Chondrocyte (in vitro differentiated cells): ENCODE results near the gene SPPL2B. TPM values are rescaled to one million over a fixed set of nuclear protein-coding genes. Genes with fewer than 3 reads are reported as not detected.

Experiments
- DNase-seq: peaks from one replicate; pipeline ENCODE4 v3.0.0; 2021; ENCODE audit warnings: mixed read lengths, low spot score
- H3K27ac Mint-ChIP-seq: one replicate; pipeline ENCODE4 v1.8.0; 2021; ENCODE audit warnings: mild to moderate bottlenecking, moderate library complexity, mixed read lengths; ENCODE audit not compliant: unreplicated experiment
- H3K27me3 Mint-ChIP-seq: 2 replicates; pipeline ENCODE4 v1.8.0; 2021; ENCODE audit warnings: low read depth, mixed read lengths
- H3K36me3 Mint-ChIP-seq: 2 replicates; pipeline ENCODE4 v1.8.0; 2021; ENCODE audit warnings: low read depth, mixed read lengths
- H3K4me1 Mint-ChIP-seq: 2 replicates; pipeline ENCODE4 v1.8.0; 2021; ENCODE audit warnings: low read depth, mild to moderate bottlenecking, mixed read lengths
- H3K4me3 Mint-ChIP-seq: one replicate; pipeline ENCODE4 v1.8.0; 2021; ENCODE audit warnings: mild to moderate bottlenecking, moderate library complexity, mixed read lengths; ENCODE audit not compliant: unreplicated experiment
- H3K9me3 Mint-ChIP-seq: 2 replicates; pipeline ENCODE4 v1.8.0; 2021; ENCODE audit warnings: low read depth, mixed read lengths
- CTCF ChIP-seq: fragments of 200-600 bp; sonication (generic); IDR thresholded peaks from 2 replicates; pipeline ENCODE4 v1.5.0; 2021; ENCODE audit warnings: antibody characterized with exemption, mild to moderate bottlenecking, moderate library complexity
- total RNA-seq: library from RNA; stranded (reverse); gene quantifications from 3 replicates; pipeline ENCODE4 v1.2.1, GENCODE V29; 2021

The SPPL2B gene
- total RNA-seq, 1 donor from 2014 or later = 48.9 TPM

- Mint-ChIP-seq H3K36me3 (no peaks in the 10 kb centered on the region), H3K9me3 (no peaks in the 10 kb centered on the region), H3K27ac (no peak overlapping the region), H3K4me3 (peak overlapping the region; percentile 2), H3K27me3 (peaks cover 13% of the 10 kb centered on the region), H3K4me1 (peaks cover 8% of the 10 kb centered on the region)
- no peak for TF ChIP-seq CTCF
- DNase-seq = no peak
These were observed 39.4 kb upstream of the SPPL2B start for GRCh38 chr19:2288818-2289713.

DNA sequence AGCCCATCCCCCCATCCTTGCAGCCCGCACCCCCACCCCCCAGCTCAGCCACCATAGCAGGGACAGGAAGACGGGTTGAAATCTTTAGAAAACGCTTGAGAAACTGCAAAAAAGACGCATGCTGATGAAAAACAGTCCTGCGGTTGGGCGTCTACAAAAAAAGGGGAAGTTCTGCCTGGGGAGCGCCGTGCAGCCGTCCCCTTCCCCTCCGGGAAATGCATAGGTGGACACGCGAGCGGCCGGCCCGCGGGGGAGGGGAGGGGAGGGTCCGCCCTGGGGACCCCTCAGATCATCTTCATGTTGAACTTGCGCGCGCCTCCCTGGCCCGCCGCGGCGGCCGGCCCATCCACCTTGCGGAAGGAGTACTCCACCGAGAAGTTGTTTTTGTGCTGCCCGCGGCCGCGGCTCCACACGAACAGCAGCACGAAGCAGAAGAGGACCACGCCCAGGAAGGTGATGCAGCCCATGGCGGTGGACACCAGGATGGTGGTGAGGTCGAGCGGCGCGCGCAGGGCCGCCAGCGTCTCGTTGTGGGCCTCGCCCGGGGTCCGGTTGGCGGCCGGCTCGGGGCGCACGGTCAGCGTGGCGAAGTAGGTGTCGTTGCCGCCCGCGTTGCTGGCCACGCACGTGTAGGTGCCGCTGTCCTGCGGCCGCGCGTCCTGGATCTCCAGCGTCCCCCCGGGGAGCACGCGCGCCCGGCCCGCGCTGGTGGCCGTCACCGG, 38.6 kb upstream of the SPPL2B start:
- Mint-ChIP-seq H3K27me3 (peaks cover 13% of the 10 kb centered on the region), H3K4me3 (peak overlapping the region; percentile 57)

GRCh38 chr19:2290441-2291184, 37.9 kb upstream of the SPPL2B start:
- DNase-seq = no peak
- no peaks in the 10 kb centered on the region for H3K36me3 Mint-ChIP-seq
- H3K27me3 Mint-ChIP-seq = peaks cover 13% of the 10 kb centered on the region
- peaks cover 24% of the 10 kb centered on the region for H3K4me1 Mint-ChIP-seq
- no peaks in the 10 kb centered on the region for H3K9me3 Mint-ChIP-seq
- H3K4me3 Mint-ChIP-seq = peak overlapping the region; percentile 16
- no peak overlapping the region for H3K27ac Mint-ChIP-seq
- no peak for TF ChIP-seq CTCF

More for the DNA sequence above, 38.6 kb upstream of the SPPL2B start:
- Mint-ChIP-seq H3K36me3 (no peaks in the 10 kb centered on the region), H3K9me3 (no peaks in the 10 kb centered on the region), H3K27ac (no peak overlapping the region), H3K4me1 (peaks cover 17% of the 10 kb centered on the region)
- TF ChIP-seq CTCF = no peak
- DNase-seq = no peak

DNA sequence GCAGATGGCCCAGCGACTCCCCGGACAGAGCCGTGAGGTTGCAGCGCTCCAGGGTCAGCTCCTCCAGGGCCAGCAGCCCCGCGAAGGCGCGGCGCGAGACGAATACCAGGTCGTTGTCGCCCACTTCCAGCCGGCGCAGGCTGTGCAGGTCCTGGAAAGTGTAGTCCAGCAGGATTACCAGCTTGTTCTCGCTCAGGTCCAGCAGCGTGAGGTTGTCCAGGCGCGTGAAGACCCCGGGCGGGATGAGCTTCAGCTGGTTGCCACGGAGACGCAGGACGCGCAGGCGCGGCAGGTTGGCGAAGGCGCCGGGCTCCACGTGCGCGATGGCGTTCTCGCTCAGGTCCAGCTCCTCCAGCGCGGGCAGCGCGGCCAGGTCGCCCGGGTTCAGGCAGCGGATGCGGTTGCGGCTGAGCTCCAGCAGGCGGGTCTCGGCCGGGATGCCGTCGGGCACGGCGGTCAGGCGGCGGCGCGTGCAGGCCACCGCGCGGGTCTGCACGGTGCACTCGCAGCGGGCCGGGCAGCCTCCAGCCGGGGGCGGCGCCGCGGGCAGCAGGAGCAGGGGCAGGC, 37.2 kb upstream of the SPPL2B start:
- Mint-ChIP-seq H3K4me3 (peak overlapping the region; percentile 16), H3K4me1 (peaks cover 25% of the 10 kb centered on the region), H3K36me3 (no peaks in the 10 kb centered on the region), H3K27ac (no peak overlapping the region), H3K27me3 (peaks cover 13% of the 10 kb centered on the region), H3K9me3 (no peaks in the 10 kb centered on the region)
- TF ChIP-seq CTCF = peak; percentile 27
- DNase-seq = no peak
